GM19438 (cell line): Measurements from ENCODE around the gene DNAJC9.

ENCODE experiments used
- ATAC-seq: cut with Tn5 transposase; IDR thresholded peaks from one replicate; pipeline ENCODE4 v1.9.1; 2021; ENCODE audit warnings: low read depth; ENCODE audit not compliant: unreplicated experiment

Gene DNAJC9

DNA sequence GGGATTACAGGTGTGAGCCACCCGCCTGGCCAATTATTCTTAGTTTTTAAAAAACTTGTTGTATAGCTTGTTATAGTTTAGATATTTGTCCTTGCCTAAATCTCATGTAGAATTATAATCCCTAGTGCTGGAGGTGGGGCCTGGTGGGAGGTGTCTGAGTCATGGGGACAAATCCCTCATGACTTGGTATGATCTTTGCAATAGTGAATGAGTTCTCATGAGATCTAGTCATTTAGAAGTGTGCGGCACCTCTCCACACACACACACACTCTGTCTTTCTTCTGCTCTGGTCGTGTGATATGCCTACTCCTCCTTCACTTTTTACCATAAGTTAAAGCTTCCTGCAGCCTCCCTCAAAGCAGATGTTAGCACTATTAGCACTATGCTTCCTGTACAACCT is 42.0 kb downstream of the DNAJC9 start:
- no peak for ATAC-seq
